ENCODE measurements around the gene LCE7A.
A peak's percentile ranks its signal among the peaks of the same experiment; 100 is the strongest.

Gene LCE7A, protein sequence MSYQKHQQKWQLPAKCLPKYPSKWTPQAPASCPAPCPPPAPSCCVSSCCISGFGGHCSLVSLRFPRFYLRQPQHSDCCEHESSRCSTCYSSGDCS

DNA sequence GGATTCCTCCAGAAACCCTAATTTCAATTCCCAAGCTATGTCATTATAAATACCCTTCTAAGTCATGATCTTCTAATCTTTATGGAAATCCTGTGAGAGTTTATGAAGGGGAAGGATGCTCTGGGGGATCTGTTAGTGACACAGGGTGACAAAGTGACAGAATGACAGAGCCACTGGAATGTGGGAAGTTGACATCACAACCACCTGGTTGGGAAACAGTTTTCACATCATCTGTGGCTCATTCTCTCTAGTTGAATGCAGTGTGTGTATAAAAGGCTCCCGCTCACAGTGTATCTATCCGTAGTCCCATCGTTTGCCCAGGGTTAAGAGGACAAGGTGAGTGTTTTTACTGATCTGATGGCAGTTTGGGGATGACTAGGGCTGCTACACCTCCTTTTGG, at the start of gene LCE7A:
TSS of gene LCE7A (plus strand) at position 301 of the 400 bp plus-strand sequence. CDS start 702 bp downstream, outside the sequence.
- no peak for DNase-seq (ENCODE audit: low read depth)

DNA sequence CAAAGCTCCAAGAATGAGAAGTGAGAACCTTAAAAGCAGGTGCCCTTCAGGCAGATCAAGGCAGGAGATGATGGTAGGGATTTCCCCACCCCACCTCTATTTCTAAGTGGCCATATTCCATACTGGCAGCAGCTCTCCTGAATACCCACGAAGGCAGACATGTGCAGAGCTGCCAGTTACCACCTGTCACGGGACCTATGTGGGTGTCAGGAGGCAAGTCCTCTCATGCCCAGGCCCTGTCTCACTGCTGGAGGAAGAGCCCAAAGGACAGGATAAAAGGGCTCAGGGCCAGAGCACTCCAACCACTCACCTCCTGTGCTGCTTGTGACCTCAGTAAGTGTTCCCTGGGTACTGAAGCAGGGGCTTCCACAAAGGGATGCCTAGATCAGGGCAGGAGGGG, 48.7 kb upstream of the LCE7A start:
- DNase-seq (ENCODE audit: low read depth) = no peak

DNA sequence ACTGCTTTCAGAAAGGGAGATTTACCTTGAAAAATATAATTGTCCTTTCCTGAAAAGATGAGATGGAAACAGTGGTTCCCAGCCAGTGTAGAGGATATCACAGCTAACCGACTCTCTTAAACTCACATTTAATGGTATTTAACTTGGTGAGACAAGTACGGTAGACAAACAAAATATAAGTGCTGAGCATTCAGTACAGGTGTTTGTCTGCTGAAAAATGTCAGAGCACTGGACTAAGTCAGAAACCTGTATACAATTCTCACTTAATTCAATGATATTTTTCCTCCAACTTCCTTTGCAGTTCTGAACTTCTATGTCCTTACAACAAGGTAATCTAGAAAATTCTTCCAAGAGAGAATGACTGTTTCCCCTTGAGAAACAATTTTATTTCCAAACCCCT, 48.1 kb upstream of the LCE7A start, which contains the start of gene LCE1B:
TSS of gene LCE1B (plus strand) at position 301 of the 400 bp plus-strand sequence. CDS start 476 bp downstream, outside the sequence.
- DNase-seq (ENCODE audit: low read depth) = no peak

DNA sequence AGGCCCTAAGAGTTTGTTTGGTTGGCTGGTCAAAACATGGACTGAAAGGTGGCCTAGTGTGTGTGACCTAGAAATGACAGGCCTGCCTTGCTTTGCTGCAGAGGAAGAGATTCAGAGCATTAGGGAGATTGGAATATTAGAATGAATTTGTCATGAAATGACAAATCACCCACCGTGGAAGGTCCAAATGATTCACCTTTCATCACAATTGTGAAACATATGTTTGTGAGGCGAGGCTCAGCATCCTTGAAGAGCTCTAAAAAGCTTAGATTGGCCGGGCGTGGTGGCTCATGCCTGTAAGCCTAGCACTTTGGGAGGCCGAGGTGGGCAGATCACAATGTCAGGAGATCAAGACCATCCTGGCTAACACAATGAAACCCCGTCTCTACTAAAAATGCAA, 42.5 kb upstream of the LCE7A start:
- no peak for DNase-seq (ENCODE audit: low read depth)

DNA sequence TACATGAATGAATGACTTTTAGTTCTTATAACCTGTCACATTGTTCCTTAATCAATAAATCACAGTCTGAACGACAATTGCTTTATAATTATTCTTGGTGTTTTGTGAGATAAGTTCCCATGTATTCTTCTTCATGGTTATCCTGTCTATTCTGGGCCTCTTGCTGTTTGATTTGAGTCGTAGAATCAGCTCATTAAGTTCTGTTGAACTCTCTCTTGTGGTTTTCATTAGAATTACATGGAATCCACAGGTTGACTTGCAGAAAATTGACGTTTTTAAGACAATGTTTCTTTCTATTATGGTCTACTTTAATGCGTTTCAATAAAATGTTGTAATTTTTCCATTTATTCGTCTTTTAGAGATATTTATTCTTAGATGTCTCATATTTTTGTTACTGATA, 36.5 kb upstream of the LCE7A start:
- DNase-seq (ENCODE audit: low read depth) = no peak

DNA sequence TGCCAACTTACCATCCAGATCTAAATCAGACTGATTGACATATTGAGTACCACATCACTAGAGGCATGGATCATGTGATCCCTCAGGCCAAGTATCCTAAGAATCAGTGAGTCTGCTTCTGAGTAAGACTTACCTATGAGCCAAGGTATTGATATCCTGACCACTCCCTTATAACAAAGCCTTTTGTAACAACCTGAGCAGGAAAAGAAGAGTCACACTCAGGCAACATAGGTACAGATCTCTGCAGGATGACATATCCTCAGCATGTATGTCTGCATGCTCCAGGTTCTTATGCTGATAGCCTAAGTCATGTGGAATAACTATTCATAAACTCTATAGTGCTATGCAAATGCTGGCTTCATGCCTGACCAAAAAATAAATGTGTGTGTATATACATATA, 34.8 kb upstream of the LCE7A start:
- no peak for DNase-seq (ENCODE audit: low read depth)

DNA sequence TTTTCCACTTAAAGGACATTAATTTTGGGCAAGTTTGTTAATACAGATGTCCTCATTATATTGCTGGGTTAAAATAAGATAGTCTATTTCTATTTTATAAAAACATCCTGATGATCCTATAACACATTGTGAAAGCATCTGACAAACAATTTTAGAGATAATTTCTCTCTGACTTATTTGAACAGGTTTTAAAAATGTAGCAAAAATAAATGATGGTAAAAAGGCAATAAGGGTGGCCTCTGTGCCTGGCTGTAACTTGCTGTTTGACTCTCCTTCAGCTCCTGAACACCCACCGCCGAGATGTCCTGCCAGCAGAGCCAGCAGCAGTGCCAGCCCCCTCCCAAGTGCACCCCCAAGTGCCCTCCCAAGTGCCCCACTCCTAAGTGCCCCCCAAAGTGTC, 32.6 kb upstream of the LCE7A start, which contains the start of gene LCE1A:
TSS of gene LCE1A (plus strand) at position 301 of the 400 bp plus-strand sequence. CDS start at position 301, 0 bp downstream.
- DNase-seq (ENCODE audit: low read depth) = no peak

DNA sequence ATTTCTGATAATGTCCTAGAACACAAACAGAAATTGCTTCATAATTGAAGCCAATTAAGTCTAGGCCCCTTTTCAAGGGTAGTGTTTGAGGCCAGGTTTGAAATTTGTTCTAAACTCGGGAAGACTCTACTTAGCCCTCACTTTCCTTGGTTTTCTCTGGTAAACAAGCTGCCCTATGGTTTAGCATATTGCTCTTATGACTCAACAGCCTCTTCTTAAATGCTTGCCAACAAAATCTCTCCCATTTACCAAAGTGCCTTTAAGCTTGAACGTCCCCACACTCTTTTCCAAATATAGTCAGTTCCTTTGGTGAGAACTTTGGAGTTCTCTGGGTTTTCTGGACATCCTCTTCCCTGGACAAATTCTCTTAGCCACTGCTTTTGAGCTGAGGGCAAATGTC, 22.9 kb upstream of the LCE7A start:
- no peak for DNase-seq (ENCODE audit: low read depth)

DNA sequence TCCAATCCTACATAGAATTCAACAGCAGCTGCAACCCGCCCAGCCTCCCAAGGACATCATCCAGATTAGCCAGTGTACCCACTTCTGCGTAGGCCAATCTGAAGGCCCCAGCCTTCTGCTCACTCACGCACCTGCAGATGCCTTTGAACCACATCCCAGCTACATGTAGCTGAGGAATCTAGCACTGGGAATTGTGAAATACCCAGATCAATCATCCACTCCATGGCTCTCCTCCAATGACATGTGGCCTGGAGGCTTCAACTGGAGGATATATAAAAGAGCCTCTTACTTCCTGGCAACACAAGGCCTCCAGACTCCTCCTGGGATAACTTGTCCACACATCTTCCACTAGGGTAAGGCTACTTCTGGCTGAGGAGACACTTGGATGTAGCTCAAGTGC, 17.2 kb upstream of the LCE7A start, which contains the start of gene LCE6A:
TSS of gene LCE6A (plus strand) at position 301 of the 400 bp plus-strand sequence. CDS start 665 bp downstream, outside the sequence.
- DNase-seq (ENCODE audit: low read depth) = no peak

DNA sequence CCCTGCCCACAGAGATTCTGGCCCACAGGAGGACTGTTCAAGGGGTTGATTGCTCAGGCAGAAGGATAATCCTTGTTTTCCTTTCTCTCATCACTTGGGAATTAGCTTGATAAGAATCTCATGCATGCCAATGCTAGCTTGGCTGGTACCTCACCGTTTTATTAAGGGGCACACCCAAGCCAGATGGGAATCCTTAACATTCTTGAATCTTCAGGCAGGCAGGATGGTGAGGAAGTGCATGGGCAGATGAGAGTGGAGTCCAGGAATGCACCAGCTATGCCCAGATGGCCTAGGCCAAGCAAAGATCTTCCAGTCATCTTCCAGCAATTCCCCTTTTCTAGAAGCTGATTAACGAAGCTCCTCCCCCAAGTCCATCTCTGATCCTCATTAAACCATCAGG, 4.1 kb upstream of the LCE7A start:
- DNase-seq (ENCODE audit: low read depth) = no peak

DNA sequence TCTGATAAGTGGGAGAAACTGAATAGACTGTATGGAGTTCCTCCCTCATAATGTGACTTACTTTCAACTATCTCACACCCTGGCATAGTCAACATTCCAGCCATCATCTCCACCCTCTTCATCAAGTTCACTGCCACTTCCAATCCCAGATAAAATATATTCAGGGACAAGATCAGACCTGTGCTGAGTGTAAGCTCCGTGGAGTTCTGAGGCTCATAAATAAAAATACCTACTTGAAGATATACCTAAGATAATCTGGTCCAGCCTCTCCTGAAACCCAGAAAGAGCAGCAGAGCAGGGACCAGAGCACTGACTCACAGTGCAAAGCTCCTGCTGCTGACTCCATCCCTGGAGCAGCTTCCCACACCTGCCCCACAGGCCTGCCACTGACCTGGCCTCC, 1.7 kb upstream of the LCE7A start:
- no peak for DNase-seq (ENCODE audit: low read depth)

DNA sequence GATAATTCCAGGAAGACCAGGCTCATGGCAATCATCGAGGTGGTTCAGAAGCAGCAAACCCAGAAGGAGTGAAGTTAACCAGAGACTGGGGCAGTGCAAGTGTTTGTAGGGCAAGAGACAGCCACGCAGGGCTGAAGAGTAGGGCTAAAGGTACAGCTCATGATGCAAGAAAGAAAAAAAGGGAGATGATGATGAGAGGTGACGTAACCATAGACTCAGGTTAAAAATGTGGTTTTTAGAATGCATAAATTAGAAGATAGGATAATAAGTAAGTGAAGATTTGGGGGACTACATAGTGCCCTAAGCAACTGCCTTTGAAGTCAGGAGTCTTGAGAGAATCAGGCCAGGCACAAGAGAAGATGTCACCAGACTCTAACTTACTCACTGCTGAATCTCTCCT, 333 bp downstream of the LCE7A start:
- no peak for DNase-seq (ENCODE audit: low read depth)

DNA sequence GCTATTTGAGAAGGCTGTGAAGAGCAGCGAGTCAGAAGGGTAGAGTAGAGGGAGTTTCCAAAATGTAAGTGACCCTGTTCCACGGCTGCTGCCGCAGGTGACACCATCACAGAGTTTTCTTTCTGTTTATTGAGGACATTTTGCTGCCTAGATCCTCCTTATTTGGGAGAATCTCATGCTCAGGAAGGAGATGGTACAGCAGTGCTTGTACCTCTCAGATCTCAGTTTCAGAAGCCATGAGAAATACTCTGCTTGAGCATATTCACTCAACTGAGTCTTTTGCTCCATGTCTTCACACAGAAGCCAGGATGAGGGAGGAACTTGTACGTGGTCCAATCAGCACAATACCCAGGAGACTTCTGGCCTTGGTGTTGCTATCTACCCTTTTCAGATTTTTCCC, 1.6 kb downstream of the LCE7A start:
- no peak for DNase-seq (ENCODE audit: low read depth)

DNA sequence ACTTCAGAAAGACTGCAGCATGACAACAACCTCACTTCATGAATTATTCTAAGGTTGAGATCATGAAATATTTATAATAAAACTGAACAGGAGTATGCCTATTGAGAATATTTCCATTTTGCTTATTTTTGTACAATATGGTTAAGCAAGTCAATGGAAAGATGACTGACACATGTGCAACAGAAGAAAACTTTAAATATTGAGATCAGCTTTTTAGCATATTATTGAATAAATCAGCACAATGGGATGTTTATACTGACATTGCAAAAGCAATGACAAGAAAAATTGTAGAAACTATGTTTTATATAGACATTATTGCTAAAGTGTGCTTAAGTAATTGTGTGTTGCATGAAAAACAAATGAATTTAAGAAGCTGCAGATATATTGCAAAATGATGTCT, 4.6 kb downstream of the LCE7A start:
- no peak for DNase-seq (ENCODE audit: low read depth)

DNA sequence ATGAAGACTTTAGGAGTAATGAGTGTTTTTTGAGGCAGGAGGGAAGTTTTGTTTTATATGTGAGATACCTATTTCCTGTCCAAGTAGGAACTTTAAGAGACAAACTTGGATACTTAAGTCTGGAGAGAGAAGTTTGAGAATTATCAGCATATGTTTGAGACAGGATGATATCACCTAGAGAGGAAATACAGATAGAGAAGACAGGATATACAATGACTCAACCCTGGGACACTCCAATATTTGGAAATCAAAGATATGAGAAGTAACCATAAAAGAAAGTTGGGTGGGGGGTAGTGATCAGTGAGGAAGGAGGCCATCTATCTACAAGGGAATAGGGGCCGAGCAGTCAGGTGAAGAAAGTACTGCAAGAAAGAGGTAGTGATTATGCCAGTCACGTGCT, 6.5 kb downstream of the LCE7A start:
- no peak for DNase-seq (ENCODE audit: low read depth)

DNA sequence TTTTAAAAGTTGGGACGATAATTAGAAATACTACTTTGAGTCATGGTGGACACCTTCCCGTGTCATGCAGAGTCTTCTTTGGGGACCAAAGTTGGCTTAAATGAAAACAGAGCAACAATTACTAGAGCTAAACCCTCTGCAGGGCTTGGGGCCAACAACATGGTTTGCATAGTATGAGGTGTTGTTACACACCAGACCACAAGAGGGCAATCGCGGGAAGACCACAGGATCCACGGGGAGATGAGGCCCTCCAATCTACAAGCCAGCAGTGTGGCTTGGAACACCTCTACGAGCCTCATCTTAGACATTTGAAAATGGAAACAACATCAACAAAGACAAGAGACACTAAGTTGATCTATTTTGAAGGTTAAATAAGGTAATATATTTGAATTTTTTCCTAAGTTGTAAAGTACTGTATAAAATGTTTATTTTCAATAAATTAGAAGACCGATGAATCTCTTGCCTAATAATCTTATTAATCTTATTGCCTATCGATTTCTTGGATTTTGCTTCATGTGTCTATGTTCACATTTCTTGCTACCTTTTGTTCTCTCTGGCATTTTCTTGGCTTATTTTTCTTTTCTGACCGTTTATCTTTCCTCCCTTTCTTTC, 10.1 kb downstream of the LCE7A start:
- peak; percentile 54 for DNase-seq (ENCODE audit: low read depth)

DNA sequence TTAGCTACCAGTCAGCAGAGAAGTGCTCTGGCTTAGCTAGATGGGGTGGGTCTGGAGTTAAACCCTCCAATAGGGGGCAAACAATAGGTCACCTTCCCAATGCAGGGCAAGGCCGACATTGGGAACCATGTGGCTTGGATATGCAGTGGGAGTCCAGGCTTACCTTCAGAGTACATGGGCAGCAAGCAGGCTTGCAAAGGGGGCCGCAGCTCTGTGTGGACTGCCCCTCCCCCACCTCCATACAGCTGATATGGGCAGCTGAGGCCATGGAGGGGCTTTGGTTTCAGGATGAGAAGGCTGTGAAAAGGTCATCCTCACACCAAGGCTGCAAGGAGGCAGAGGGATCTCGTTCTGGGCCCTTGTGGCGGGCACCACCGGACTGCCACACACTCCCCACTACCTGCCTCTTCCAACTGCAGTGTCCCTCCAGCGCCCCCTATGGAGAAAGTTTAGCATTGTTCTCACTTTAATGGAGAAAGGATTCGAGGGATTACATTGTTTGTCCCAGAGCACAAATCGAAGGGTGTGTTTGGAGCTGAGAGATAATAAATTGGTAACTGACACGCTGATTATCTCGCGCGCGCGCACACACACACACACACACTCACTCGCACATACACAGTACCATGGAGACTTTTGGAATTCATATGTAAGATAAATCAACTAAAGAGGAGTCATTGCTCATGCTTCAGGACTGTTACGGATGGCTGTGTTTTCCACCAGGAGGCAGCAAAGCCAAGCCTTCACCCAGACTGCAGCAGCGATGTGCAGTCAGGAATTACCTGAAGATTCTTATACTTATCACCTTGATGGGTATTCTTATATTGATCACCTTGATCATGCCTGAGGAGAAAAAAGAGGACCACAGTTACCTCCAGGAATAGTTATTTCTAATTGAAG, 11.3 kb downstream of the LCE7A start:
- DNase-seq (ENCODE audit: low read depth) = peak; percentile 4

DNA sequence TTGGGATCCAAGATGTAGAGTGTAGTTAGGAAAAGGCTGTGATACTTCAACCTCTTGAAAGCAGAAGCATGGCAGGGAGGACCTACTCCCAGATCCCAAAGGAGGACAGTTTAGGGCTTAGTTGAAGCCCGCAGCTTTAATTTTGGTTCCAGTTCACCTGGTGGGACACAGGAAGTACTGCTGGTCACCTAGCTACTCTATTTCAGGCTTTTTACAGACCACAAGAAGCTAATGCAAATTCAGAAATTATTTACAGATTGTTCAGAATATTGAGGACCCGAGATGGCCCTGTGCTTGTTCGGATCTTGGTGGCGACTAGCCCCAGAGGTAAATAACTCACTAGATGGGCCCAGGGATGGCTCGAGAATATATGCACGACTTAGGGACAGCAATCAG, 11.9 kb downstream of the LCE7A start:
- no peak for DNase-seq (ENCODE audit: low read depth)

DNA sequence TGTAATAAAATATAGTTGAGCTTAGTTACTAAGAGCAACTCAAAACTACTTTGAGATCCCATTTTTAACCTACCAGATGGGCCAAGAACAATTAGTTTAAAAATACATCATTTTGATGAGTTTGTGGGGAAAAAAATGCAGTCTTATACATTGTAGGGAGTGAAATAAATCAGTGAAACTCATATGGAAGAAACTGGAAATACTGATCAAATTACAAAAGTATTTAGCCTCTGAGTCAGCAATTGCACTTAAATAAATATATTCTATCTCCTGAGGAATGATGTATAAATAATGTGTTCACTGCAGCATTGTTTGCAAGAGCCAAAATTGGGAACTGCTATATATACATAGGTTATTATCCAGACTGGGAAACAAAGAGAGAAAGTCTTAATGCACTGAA, 13.7 kb downstream of the LCE7A start:
- DNase-seq (ENCODE audit: low read depth) = no peak

DNA sequence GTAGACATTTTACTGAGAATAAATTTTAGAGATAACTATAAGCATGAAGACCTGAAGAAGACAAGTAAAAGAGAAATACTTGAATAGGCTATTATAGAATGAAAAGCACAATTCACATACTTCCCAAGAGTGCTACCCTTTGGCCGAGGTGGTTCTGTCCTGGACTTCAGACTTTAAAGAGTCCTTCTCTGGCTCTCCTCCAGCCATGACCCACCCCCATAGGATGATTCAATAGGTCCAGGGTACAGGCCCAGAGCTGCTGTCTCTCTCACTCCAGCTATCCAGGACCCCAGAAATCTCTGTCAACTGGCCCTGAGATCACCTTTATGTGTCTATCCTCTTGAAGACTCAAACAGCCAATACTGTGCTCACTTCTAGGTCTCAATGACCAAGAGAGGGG, 17.0 kb downstream of the LCE7A start:
- no peak for DNase-seq (ENCODE audit: low read depth)

DNA sequence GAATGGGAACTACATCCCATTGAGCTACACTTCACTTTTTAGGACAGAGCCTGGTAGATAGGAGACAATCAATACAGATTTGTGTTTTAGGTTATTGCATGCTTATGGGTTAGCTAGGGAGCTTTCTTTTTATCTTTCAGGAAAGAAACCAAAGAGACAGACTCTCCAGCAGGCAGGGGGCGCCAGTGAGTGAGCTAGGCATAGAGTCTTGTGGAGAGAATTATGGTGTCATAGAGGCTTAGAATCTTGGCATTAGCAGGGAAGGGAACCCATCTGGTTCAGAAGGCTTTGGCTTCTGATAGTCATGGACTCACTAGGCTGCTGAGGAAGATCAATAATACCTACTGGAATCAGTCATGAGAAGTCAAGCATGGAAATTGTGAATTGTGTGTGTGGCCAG, 18.2 kb downstream of the LCE7A start, which contains the start of gene SMCP:
TSS of gene SMCP (plus strand) at position 281 of the 400 bp plus-strand sequence. CDS start 6,101 bp downstream, outside the sequence.
- no peak for DNase-seq (ENCODE audit: low read depth)

DNA sequence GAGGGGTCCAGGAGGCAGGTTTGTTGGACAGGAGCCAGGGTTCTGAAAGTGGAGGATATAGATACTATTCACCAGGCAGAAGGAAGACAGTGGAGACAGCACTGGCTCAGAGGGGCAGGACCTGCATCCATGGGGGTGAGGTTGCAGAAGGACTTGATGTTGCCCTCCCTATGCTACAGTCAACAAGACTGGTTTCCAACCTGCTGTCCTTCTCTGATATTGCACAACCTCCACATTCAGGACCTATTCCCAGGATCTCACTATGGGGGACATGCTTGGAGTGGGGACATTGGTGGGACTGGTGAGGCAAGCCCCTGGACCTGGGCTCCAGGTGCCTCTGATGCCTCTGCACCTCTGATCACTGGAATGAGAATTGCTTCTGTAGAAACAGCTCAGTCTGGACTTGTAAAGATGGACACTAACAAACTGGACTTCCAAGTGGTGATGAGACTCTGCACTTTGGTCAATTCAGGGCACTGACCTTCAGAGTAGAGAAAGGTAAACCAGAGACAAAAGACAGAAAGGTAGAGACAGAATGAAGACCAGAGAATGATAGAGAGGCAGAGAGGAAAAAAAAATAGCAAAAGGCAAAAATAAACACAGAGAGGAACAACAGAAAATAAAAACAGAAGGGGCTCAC, 19.9 kb downstream of the LCE7A start:
- no peak for DNase-seq (ENCODE audit: low read depth)

All from fibroblast of the conjunctiva (primary cell).